GM21367 (cell line): Measurements from ENCODE around the gene STARD8.
"Not testable (repeated sequence)": the region's sequence is repeated elsewhere in the genome, so short reads cannot be mapped to it uniquely, and the experiment has no call there.

Source experiments
- ATAC-seq: cut with Tn5 transposase; IDR thresholded peaks from one replicate; pipeline ENCODE4 v1.9.1; 2021; ENCODE audit not compliant: unreplicated experiment

The STARD8 gene

GRCh38 chrX:68647156-68647957 lies at the start of gene STARD8:
Gene STARD8, plus strand, starts transcription at chrX:68647666. Its CDS starts 217 bp downstream, at chrX:68647883.
- ATAC-seq, result no peak

GRCh38 chrX:68598841-68599240 lies 48.6 kb upstream of the STARD8 start:
- ATAC-seq, result no peak

- no peak for ATAC-seq
These were observed 48.0 kb upstream of the STARD8 start for GRCh38 chrX:68599256-68600152.

- not testable (repeated sequence) for ATAC-seq
These were observed 43.2 kb upstream of the STARD8 start for GRCh38 chrX:68604216-68604615.

- not testable (repeated sequence) for ATAC-seq
These were observed 32.7 kb upstream of the STARD8 start for GRCh38 chrX:68614733-68615132.

GRCh38 chrX:68627986-68628385 lies 19.5 kb upstream of the STARD8 start:
- no peak for ATAC-seq

- ATAC-seq, result not testable (repeated sequence)
These were observed 17.5 kb upstream of the STARD8 start for GRCh38 chrX:68629936-68630335.

- ATAC-seq, result no peak
These were observed 16.1 kb upstream of the STARD8 start for GRCh38 chrX:68631336-68631735.

- no peak for ATAC-seq
These were observed 15.0 kb upstream of the STARD8 start for GRCh38 chrX:68632491-68632890.

GRCh38 chrX:68633981-68634380 lies 13.5 kb upstream of the STARD8 start:
- no peak for ATAC-seq

- ATAC-seq, result no peak
These were observed 12.7 kb upstream of the STARD8 start for GRCh38 chrX:68634649-68635227.

GRCh38 chrX:68640661-68641060 lies 6.8 kb upstream of the STARD8 start:
- ATAC-seq, result no peak

- ATAC-seq, result no peak
These were observed 2.6 kb upstream of the STARD8 start for GRCh38 chrX:68644861-68645260.

GRCh38 chrX:68646421-68646820 lies 1.0 kb upstream of the STARD8 start:
- no peak for ATAC-seq

- no peak for ATAC-seq
These were observed 1.5 kb downstream of the STARD8 start for GRCh38 chrX:68648960-68649359.

GRCh38 chrX:68650491-68650890 lies 3.0 kb downstream of the STARD8 start:
- no peak for ATAC-seq

GRCh38 chrX:68651110-68651509 lies 3.6 kb downstream of the STARD8 start:
- no peak for ATAC-seq

GRCh38 chrX:68652326-68653170 lies 5.1 kb downstream of the STARD8 start:
- no peak for ATAC-seq

GRCh38 chrX:68654693-68655092 lies 7.2 kb downstream of the STARD8 start:
- ATAC-seq, result no peak

GRCh38 chrX:68656473-68656872 lies 9.0 kb downstream of the STARD8 start:
- not testable (repeated sequence) for ATAC-seq

GRCh38 chrX:68658530-68658929 lies 11.1 kb downstream of the STARD8 start:
- no peak for ATAC-seq
